HG02973 (cell line): ENCODE data around the gene INVS.
"Not testable (repeated sequence)": the region's sequence is repeated elsewhere in the genome, so short reads cannot be mapped to it uniquely, and the experiment has no call there.

Experiments
- ATAC-seq: cut with Tn5 transposase; IDR thresholded peaks from one replicate; pipeline ENCODE4 v1.9.1; 2021; ENCODE audit warnings: moderate library complexity; ENCODE audit not compliant: unreplicated experiment

INVS gene

DNA sequence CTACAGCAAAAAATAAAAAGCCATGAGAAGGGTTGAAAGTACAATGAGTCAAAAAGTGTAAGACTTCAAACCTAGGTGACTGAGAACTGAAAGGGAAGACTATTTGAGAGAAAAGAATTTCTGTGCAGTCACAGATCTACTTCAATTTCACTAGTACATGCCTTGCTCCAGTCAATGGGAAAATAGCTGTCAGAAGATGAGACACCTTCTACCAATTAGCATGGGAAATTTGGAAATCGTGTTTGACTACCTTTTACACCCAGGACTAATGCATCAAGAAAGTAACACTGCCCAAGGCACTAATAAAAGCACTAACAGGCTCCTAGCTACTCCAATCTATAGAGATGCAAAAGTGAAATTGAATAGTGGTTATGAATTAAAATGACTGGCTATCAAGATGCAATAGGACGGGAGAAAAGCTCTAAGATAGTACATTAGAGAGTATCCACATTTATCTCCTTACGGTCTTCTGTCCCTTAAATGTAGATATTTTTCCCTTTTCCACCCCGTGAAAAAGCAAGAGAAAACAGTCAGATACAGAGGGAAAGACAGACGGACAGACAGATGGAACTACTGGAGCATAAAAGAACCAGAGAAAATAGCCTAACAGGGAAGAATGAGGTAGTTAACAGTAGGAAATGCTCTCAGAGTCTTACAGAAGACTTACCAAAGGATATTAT lies 15.5 kb upstream of the INVS start:
- ATAC-seq = peak; percentile 45

- peak; percentile 39 for ATAC-seq
Observed at GRCh38 chr9:100084128-100084453, 15.0 kb upstream of the INVS start.

GRCh38 chr9:100084734-100085133 lies 14.3 kb upstream of the INVS start:
- peak; percentile 86 for ATAC-seq

GRCh38 chr9:100086097-100086635 lies 12.9 kb upstream of the INVS start:
- ATAC-seq = no peak

DNA sequence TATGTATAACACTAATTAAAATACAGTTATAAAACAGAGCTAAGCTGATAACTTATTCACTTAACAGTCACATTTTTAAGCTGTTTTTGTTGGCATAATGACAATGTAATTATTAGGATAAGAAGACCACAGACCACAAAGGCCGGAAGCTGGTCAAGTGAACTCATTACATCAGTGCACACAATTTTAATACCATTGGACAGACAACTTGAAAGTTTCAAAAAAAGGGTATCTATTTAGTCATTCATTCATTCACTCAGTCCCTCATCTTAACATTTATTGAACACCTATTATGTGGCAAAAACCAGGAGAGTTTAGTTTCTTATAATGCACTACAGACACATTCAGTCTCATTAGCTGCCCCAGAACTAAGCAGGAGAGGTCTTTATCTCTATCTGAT lies 11.8 kb upstream of the INVS start:
- ATAC-seq = no peak

- ATAC-seq = no peak
Observed at GRCh38 chr9:100088202-100088601, 10.8 kb upstream of the INVS start.

GRCh38 chr9:100090880-100091279 lies 8.2 kb upstream of the INVS start:
- ATAC-seq = no peak

GRCh38 chr9:100091650-100092049 lies 7.4 kb upstream of the INVS start:
- no peak for ATAC-seq

DNA sequence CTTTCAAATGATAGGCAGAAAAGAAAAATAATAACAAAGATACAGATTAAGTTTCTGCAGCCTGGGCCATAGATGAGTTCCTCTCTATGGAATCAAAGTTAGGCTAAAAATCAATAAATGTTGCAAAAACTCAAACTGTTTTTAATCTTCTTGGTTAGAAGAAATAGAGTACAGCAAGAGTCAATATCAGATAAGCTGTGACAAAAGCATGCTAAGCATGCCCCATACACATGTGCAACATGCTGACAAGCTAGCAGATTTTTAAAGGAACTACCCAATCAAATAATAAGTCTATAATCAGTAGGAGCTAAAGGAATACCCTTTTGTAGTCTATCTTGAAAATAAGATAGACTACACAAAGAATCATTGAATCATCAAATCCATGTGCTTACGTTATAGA lies 7.0 kb upstream of the INVS start:
- no peak for ATAC-seq

GRCh38 chr9:100094411-100094810 lies 4.6 kb upstream of the INVS start:
- ATAC-seq = not testable (repeated sequence)

GRCh38 chr9:100096378-100096916 lies 2.6 kb upstream of the INVS start:
- ATAC-seq = no peak

GRCh38 chr9:100098046-100098886 lies 777 bp upstream of the INVS start:
- peak; percentile 10 for ATAC-seq

GRCh38 chr9:100099722-100100042 lies 639 bp downstream of the INVS start:
- no peak for ATAC-seq

- no peak for ATAC-seq
Observed at GRCh38 chr9:100100146-100100667, 1.2 kb downstream of the INVS start.

GRCh38 chr9:100101608-100102007 lies 2.6 kb downstream of the INVS start:
- no peak for ATAC-seq

GRCh38 chr9:100104314-100104713 lies 5.3 kb downstream of the INVS start:
- no peak for ATAC-seq

DNA sequence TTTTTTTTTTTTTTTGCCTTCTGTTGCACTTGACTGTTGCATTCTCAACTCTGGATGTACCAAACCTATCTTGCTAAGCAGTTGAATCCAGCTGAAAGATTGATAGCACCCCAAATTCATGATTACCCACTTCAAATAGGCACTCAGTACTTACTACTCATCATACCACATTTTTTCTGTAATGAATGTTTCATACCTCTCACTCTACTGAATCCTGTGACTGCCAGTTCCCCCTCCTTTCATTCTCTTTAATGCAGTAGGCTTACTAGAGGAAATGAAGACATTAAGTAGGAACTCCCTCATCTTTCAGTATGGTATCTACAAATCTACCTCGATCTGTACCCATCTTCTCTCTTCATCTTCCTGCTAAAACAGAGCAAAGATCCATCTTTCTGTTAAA lies 6.8 kb downstream of the INVS start:
- no peak for ATAC-seq

DNA sequence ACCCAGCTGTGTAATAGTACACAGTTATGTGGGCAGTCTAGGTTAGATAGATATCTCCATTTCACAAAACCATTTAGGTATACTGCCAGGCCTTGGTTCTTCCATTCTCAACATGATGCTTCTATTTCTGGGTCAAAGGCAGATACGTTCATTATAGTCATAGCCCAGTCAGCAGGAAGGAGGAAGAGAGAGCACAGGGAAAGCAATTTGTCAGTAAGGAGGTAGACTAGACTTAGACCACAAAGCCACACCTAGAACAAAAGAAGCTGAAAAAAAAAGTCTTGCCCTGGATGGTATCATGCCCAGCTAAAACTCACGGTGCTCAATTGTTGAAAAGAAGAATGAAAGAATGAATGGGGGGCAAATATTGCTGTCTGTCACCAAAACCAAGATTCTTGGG lies 7.6 kb downstream of the INVS start:
- ATAC-seq = no peak

- no peak for ATAC-seq
Observed at GRCh38 chr9:100108559-100108958, 9.5 kb downstream of the INVS start.

DNA sequence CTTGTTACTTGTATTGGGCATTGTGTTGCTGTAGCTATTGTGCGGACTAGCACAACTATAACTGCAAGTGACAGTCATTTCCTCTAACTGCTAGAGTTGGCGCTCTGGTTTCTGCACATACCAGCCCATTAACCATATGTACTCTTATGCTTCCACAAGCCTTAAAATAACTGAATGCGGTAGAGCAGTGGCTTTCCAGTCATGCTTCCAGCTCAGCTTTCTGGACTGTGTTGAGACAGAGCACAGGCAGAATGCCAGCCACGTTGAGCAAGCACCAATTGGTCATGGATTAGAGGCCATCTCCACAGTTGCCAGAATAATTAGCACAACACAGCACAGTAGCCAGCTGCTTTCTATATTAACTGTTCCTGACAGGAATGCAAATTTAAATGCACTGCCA lies 12.2 kb downstream of the INVS start:
- ATAC-seq = no peak

DNA sequence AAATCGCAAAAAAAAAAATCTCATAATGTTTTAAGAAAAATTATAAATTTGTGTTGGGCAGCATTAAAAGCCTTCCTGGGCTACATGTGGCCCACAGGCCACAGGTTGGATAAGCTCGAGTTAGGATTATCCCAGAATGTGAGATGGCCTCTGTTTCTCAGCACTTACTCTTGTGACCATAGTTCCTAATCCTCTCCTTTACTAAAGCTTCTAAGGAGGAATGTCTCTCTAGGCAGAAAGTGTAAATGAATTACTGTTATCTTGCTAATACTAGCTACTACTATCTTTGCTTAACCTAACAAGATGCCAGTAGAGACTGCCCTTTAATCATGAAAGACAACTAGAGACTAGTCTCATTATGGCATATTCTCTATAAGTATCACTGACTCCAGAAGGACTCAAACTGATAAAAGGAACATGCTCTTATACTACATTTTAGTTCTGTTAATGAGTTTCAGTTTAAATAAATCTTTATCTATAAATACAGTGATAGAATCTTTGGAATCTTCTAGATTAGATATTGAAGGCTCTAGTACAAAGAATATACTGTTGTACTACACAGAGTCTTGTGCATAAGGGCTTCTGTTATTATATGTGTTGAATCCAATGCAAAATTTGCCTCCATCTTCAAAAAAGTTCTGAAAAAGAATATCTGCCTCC lies 13.8 kb downstream of the INVS start:
- no peak for ATAC-seq
